HCT116 (cell line): ENCODE data around the gene DMWD. TPM values are rescaled to one million over a fixed set of nuclear protein-coding genes. Genes with fewer than 3 reads are reported as not detected.

Source experiments
- ATAC-seq: fragments of 200-7000 bp; cut with Tn5 transposase; 2 replicates; pipeline ENCODE4 v1.9.1; 2020; ENCODE audit warnings: mild to moderate bottlenecking, moderate library complexity
- BruUV-seq: library from RNA; stranded (reverse); fragments of 400-500 nt; replicated peaks from 2 replicates; lab custom pipeline; 2021; lab: Mats Ljungman, UMichigan
- CTCF ChIA-PET: fragments of 300-600 bp; sonication (Branson Sonifier 250); formaldehyde crosslinking; loops from one replicate; lab custom pipeline; 2021; ENCODE audit warnings: antibody characterized with exemption; lab: Charles Lee
- POLR2A ChIA-PET: fragments of 300-600, 350-600 bp; sonication (Branson Sonifier 250); formaldehyde crosslinking; loops from one replicate; lab custom pipeline; 2021; ENCODE audit warnings: antibody characterized with exemption; lab: Charles Lee
- RAD21 ChIA-PET, 2 experiments: fragments of 300-600 bp; sonication (Branson Sonifier 250); formaldehyde crosslinking; loops; one replicate each; lab custom pipeline; 2023; ENCODE audit warnings: low total read pairs in 2 of 2; ENCODE audit not compliant: uncharacterized antibody in 2 of 2, unreplicated experiment in 2 of 2, low non-redundant PET in 1 of 2; lab: Charles Lee
- DNase-seq: peaks from one replicate; pipeline ENCODE4 v3.0.0-alpha.2; 2010; ENCODE audit warnings: low read depth, low spot score
- H2AFZ ChIP-seq: fragments of 200-600 bp; shearing (Covaris generic), sonication (generic); 2 replicates; pipeline ENCODE4 v1.6.1; 2017; ENCODE audit warnings: low read depth, mixed run types, mixed read lengths, antibody characterized with exemption, low read length; ENCODE audit not compliant: poor library complexity, severe bottlenecking
- H3K27ac ChIP-seq: 2 replicates; pipeline ENCODE4 v1.5.1; 2012; ENCODE audit warnings: low read depth, low read length
- H3K27me3 ChIP-seq: fragments of 200-600 bp; sonication (generic); 2 replicates; pipeline ENCODE4 v1.6.1; 2016; ENCODE audit warnings: mixed run types, low read length, mixed read lengths; ENCODE audit not compliant: insufficient read depth
- H3K36me3 ChIP-seq, 2 experiments: fragments of 200-500 bp in 1 of 2; fragments of 200-600 bp in 1 of 2; sonication (Bioruptor generic) in 1 of 2; sonication (generic) in 1 of 2; 2 replicates each; pipeline versions ENCODE4 v1.5.1 to v1.6.1; 2014 to 2016; ENCODE audit warnings: low read length in 2 of 2, inconsistent platforms in 1 of 2, mixed read lengths in 1 of 2, mixed run types in 1 of 2; ENCODE audit not compliant: insufficient read depth in 2 of 2, control insufficient read depth in 1 of 2
- H3K4me1 ChIP-seq, 2 experiments: fragments of 200-600 bp in 1 of 2; sonication (generic) in 1 of 2; 2 replicates each; pipeline versions ENCODE4 v1.5.1 to v1.6.1; 2012 to 2017; ENCODE audit warnings: low read length in 2 of 2, inconsistent platforms in 1 of 2, mild to moderate bottlenecking in 1 of 2, mixed read lengths in 1 of 2, mixed run types in 1 of 2, moderate library complexity in 1 of 2; ENCODE audit not compliant: insufficient read depth in 2 of 2, control insufficient read depth in 1 of 2
- H3K4me2 ChIP-seq: fragments of 200-600 bp; sonication (generic); 2 replicates; pipeline ENCODE4 v1.6.1; 2017; ENCODE audit warnings: mixed run types, low read length, mixed read lengths
- H3K4me3 ChIP-seq, 2 experiments: fragments of 200-600 bp in 1 of 2; sonication (generic) in 1 of 2; replicated peaks in 1 of 2; 2 replicates each; pipeline ENCODE4 v1.5.1; 2011 to 2016; ENCODE audit warnings: low read length in 2 of 2, control low read depth in 1 of 2, low read depth in 1 of 2, mild to moderate bottlenecking in 1 of 2, mixed read lengths in 1 of 2, mixed run types in 1 of 2
- H3K79me2 ChIP-seq: fragments of 200-600 bp; sonication (generic); 2 replicates; pipeline ENCODE4 v1.6.1; 2017; ENCODE audit warnings: mild to moderate bottlenecking, mixed run types, low read length, moderate library complexity, mixed read lengths; ENCODE audit not compliant: insufficient read depth
- H3K9ac ChIP-seq: fragments of 200-600 bp; sonication (generic); 2 replicates; pipeline ENCODE4 v1.6.1; 2016; ENCODE audit warnings: low read length, mixed read lengths
- H3K9me2 ChIP-seq: fragments of 200-600 bp; sonication (generic), shearing (Covaris generic); 2 replicates; pipeline ENCODE4 v1.6.1; 2017; ENCODE audit warnings: mixed run types, mild to moderate bottlenecking, moderate library complexity; ENCODE audit not compliant: insufficient read depth
- H3K9me3 ChIP-seq, 2 experiments: fragments of 200-500 bp in 1 of 2; fragments of 200-600 bp in 1 of 2; sonication (Bioruptor generic) in 1 of 2; sonication (generic) in 1 of 2; 2 replicates each; pipeline ENCODE4 v1.6.1; 2014 to 2017; ENCODE audit warnings: low read length in 2 of 2, mixed read lengths in 2 of 2, inconsistent platforms in 1 of 2, low read depth in 1 of 2, mild to moderate bottlenecking in 1 of 2, mixed run types in 1 of 2, moderate library complexity in 1 of 2; ENCODE audit not compliant: control insufficient read depth in 1 of 2, insufficient read depth in 1 of 2
- H4K20me1 ChIP-seq: fragments of 200-600 bp; sonication (generic), shearing (Covaris generic); 2 replicates; pipeline ENCODE4 v1.6.1; 2017; ENCODE audit warnings: mixed run types, mild to moderate bottlenecking, moderate library complexity; ENCODE audit not compliant: insufficient read depth
- ATF3 ChIP-seq: IDR thresholded peaks from 2 replicates; pipeline ENCODE4 v1.6.1; 2012
- CTCF ChIP-seq, 3 experiments: fragments of 200-600 bp in 1 of 3; sonication (generic) in 1 of 3; IDR thresholded peaks in 2 of 3; conservative IDR thresholded peaks in 1 of 3; 2 replicates each; pipeline ENCODE4 v1.5.1; 2012 to 2017; ENCODE audit warnings: low read depth in 2 of 3, low read length in 2 of 3, antibody characterized with exemption in 1 of 3, borderline replicate concordance in 1 of 3, control low read depth in 1 of 3, mild to moderate bottlenecking in 1 of 3, mixed read lengths in 1 of 3, mixed run types in 1 of 3, moderate library complexity in 1 of 3; ENCODE audit not compliant: insufficient read depth in 1 of 3
- EGR1 ChIP-seq: IDR thresholded peaks from 2 replicates; pipeline ENCODE4 v1.6.1; 2012; ENCODE audit warnings: low read depth
- ELF1 ChIP-seq: IDR thresholded peaks from 2 replicates; pipeline ENCODE4 v1.6.1; 2012; ENCODE audit warnings: low read depth, borderline replicate concordance
- EZH2 ChIP-seq: fragments of 200-600 bp; sonication (generic); IDR thresholded peaks from 2 replicates; pipeline ENCODE4 v1.6.1; 2017; ENCODE audit warnings: antibody characterized with exemption, mixed run types
- EZH2phosphoT487 ChIP-seq: fragments of 200-600 bp; IDR thresholded peaks from 2 replicates; pipeline ENCODE4 v1.6.1; 2018; ENCODE audit warnings: antibody characterized with exemption, borderline replicate concordance
- JUND ChIP-seq: IDR thresholded peaks from 2 replicates; pipeline ENCODE4 v1.6.1; 2012
- POLR2A ChIP-seq: IDR thresholded peaks from 2 replicates; pipeline ENCODE4 v1.7.0; 2011; ENCODE audit warnings: borderline replicate concordance; ENCODE audit not compliant: insufficient read depth, insufficient read length; ENCODE audit errors: extremely low read depth
- POLR2AphosphoS5 ChIP-seq: IDR thresholded peaks from 2 replicates; pipeline ENCODE4 v1.6.1; 2011; ENCODE audit warnings: mild to moderate bottlenecking, low read depth, low read length, moderate library complexity
- RAD21 ChIP-seq: IDR thresholded peaks from 2 replicates; pipeline ENCODE4 v1.6.1; 2012; ENCODE audit warnings: low read depth, mild to moderate bottlenecking
- SIN3A ChIP-seq: IDR thresholded peaks from 2 replicates; pipeline ENCODE4 v1.6.1; 2012; ENCODE audit warnings: low read depth
- SRF ChIP-seq: IDR thresholded peaks from 2 replicates; pipeline ENCODE4 v1.6.1; 2012; ENCODE audit warnings: low read depth
- TCF7L2 ChIP-seq: IDR thresholded peaks from 2 replicates; pipeline ENCODE4 v1.7.0; 2011; ENCODE audit warnings: borderline replicate concordance, inconsistent platforms; ENCODE audit not compliant: insufficient read depth, insufficient read length; ENCODE audit errors: extremely low read depth
- YY1 ChIP-seq: IDR thresholded peaks from 2 replicates; pipeline ENCODE4 v1.6.1; 2011; ENCODE audit warnings: low read length, low read depth, moderate library complexity, mild to moderate bottlenecking; ENCODE audit not compliant: insufficient replicate concordance; ENCODE audit errors: extremely low read depth
- ZFX ChIP-seq: fragments of 450-650 bp; IDR thresholded peaks from 2 replicates; pipeline ENCODE4 v1.6.1; 2017
- ZNF274 ChIP-seq: fragments of 200-500 bp; sonication (Bioruptor generic); IDR thresholded peaks from 2 replicates; pipeline ENCODE4 v1.6.1; 2014; ENCODE audit warnings: mild to moderate bottlenecking, low read depth, low read length, inconsistent platforms
- intact Hi-C: fragments of 100-400 bp; cut with micrococcal nuclease; formaldehyde crosslinking; loops from 2 replicates; pipeline ENCODE4 v1.10.0; 2022
- total RNA-seq: library from RNA; stranded (reverse); gene quantifications from one replicate; pipeline ENCODE4 v1.2.1, GENCODE V29; 2021; ENCODE audit not compliant: unreplicated experiment
- TF ChIP-seq, protein P1 (sequence below): IDR thresholded peaks from 2 replicates; pipeline ENCODE4 v1.6.1; 2012; ENCODE audit warnings: low read depth

The DMWD gene
- total RNA-seq, 1 experiment from 2014 or later: 56.8 TPM

DNA sequence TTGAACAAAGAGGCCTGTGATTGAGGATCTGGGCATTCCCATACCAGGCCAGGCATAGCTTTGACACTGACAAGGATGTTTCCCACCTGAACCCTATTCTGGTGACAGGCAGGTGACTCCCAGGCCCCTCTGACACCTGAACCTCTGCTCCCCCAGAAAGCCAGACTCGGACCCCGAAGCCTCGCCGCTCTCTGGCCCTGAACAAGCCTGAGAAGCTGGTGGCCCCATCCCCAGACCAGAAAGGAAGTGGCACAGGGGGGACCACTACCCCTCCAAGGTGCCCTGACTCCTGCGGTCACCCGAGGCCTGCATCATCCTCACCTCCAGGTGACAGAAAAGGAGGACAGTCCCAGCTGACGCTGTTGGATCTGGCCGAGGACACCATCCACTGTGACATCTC is 38.3 kb downstream of the DMWD start (continued):
- TF ChIP-seq ATF3 (no peak), POLR2AphosphoS5 (no peak), SIN3A (no peak), JUND (no peak), ZNF274 (no peak)
- TF ChIP-seq, protein P1, sequence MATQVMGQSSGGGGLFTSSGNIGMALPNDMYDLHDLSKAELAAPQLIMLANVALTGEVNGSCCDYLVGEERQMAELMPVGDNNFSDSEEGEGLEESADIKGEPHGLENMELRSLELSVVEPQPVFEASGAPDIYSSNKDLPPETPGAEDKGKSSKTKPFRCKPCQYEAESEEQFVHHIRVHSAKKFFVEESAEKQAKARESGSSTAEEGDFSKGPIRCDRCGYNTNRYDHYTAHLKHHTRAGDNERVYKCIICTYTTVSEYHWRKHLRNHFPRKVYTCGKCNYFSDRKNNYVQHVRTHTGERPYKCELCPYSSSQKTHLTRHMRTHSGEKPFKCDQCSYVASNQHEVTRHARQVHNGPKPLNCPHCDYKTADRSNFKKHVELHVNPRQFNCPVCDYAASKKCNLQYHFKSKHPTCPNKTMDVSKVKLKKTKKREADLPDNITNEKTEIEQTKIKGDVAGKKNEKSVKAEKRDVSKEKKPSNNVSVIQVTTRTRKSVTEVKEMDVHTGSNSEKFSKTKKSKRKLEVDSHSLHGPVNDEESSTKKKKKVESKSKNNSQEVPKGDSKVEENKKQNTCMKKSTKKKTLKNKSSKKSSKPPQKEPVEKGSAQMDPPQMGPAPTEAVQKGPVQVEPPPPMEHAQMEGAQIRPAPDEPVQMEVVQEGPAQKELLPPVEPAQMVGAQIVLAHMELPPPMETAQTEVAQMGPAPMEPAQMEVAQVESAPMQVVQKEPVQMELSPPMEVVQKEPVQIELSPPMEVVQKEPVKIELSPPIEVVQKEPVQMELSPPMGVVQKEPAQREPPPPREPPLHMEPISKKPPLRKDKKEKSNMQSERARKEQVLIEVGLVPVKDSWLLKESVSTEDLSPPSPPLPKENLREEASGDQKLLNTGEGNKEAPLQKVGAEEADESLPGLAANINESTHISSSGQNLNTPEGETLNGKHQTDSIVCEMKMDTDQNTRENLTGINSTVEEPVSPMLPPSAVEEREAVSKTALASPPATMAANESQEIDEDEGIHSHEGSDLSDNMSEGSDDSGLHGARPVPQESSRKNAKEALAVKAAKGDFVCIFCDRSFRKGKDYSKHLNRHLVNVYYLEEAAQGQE: no peak

GRCh38 chr19:45753548-45753947 is 39.1 kb downstream of the DMWD start:
- no peak overlapping the region for H3K4me3 ChIP-seq
- intact Hi-C loops: no loop called here
- H3K9me2 ChIP-seq: no peaks in the 10 kb centered on the region
- TF ChIP-seq EGR1 (no peak), ZFX (no peak), EZH2phosphoT487 (no peak), ELF1 (no peak), POLR2A (no peak), TCF7L2 (no peak), RAD21 (no peak), EZH2 (no peak), SRF (no peak), YY1 (no peak), CTCF (IDR thresholded peaks at IDR 0.05 in 2 of 3, conservative IDR thresholded peaks at IDR 0.05 in 1 of 3; ENCODE audit: borderline replicate concordance in 1 of 3, insufficient read depth in 1 of 3, low read depth in 2 of 3, low read length in 2 of 3) (no peak), POLR2AphosphoS5 (no peak), JUND (no peak)
- BruUV-seq: no TSS peak
- peak; percentile 66 for ATAC-seq
- H3K27ac ChIP-seq: no peak overlapping the region
- CTCF ChIA-PET: no interaction called here
- no peak overlapping the region for H3K9ac ChIP-seq
- no peak overlapping the region for H3K4me2 ChIP-seq
- POLR2A ChIA-PET: no interaction called here
- no peaks in the 10 kb centered on the region for H3K36me3 ChIP-seq
- H4K20me1 ChIP-seq: no peaks in the 10 kb centered on the region
- no peaks in the 10 kb centered on the region for H3K9me3 ChIP-seq
- H3K79me2 ChIP-seq: no peaks in the 10 kb centered on the region
- DNase-seq: no peak
- RAD21 ChIA-PET: no interaction called here
- H3K4me1 ChIP-seq: no peaks in the 10 kb centered on the region
- H3K27me3 ChIP-seq: no peaks in the 10 kb centered on the region
- H2AFZ ChIP-seq: no peak overlapping the region
